HG03575 (cell line): ENCODE data around the gene STXBP4.

Experiments used
- ATAC-seq: cut with Tn5 transposase; IDR thresholded peaks from one replicate; pipeline ENCODE4 v1.9.1; 2021; ENCODE audit not compliant: unreplicated experiment, insufficient number of reproducible peaks, low FRiP score; ENCODE audit errors: extremely low read depth

The STXBP4 gene

DNA sequence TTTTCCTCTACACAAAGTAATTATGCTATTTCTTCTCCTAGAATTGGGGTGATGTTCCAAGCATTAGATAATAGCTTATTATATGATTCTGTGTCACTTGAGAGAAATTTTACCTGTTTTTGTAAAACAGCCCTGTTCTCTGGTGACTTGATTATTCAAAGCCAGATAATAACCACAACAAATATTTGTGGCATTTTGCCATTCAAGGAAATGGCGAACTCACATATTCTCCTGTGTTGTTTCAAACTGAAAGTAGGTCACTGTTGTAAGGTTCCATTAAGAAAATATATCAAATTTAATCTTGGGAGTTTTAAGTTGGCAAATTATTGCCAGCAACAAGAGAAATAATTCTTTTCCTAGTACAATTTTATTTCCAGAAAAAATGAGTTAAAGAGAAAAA is 124.8 kb downstream of the STXBP4 start:
- ATAC-seq = no peak

DNA sequence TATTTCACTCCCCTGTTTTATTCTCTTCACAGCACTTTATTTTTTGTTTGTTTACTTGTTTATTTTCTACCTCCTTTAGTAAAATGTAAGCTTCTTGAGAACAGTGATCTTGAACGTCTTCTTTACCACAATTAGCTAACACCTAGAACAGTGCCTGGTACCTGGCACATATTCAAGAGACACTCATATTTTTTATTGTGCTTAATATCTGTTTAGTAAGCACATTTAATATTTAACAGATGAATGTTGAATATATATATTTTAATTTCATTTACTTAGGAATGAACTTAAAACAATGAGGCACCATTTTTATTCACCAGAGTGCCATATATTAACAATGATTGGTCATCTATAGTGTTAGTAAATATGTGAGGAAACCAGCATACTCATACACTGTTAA is 130.2 kb downstream of the STXBP4 start:
- ATAC-seq = no peak

DNA sequence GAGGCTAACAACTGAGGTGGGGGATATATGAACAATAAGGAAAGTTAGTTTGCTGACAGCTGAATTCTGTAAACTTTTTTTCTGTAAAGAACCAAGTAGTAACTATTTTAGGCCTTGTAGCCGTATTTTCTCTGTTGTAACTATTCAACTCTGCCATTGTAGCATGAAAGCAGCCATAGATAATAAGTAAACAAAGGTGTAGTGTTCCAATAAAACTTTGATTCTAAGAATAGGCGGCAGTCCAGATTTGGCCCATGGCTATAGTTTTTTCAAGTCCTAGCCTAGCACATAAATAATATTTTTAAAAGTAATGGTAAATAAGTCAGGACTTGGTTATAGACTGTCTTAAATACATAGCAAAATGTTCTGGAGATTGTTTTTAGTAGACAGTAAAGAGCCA is 142.0 kb downstream of the STXBP4 start:
- no peak for ATAC-seq

DNA sequence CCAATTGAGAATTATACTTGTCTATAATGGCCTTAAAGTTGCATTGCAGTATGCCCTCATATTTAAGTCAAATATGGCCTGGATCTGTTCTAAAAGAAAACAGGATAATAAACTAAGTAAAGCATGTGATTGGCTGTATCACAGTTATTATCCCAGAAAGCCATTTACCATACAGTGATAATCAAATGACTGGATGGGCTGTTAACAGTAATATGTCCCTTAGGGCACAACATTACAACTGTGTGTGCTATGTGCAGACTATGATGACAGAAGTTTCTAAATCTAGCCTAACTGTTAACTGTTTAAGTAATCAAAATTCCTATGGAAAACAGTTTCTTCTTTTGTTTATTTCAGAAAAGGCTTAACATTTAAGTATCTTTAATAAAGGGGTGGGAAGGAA is 145.7 kb downstream of the STXBP4 start:
- no peak for ATAC-seq

DNA sequence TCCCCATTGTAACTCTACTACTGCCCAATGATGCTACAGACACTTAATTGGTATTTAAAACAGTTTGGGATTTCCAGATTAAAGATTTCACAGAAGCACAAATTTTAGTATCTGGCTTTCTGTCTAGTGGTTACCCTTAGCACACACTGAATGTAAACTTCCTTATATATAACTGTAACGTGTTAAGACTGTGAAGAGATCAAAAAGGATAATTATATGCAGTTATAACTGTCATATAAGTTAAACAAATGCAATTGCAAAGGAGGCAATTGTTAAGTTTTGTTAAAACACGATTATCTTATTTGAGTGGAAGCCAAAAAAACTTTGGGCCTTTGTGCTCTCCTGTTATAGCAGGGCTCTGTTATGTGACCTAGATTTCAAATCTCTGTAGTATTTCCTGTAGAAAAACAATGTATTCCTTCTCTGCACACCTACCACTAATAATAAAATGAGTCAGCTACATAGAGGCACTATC is 147.9 kb downstream of the STXBP4 start:
- no peak for ATAC-seq

DNA sequence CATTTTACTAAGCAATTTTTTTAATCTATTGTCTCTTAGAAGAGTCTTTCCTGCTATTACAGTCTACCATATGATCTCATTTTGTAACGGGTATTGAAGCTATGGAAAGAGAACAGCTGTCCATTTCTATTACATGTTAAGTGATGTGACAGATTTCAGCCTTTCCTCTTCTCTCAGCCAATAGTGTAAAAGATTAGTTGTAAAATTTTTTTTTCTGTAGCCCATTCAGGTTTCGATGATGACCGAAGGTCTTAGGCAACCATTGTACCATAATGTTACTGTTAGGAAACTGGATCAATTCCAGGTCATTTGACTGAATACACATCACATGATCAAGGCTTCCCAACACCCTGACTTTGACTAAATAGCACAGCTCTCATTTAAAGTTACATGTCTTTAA is 148.6 kb downstream of the STXBP4 start:
- no peak for ATAC-seq

DNA sequence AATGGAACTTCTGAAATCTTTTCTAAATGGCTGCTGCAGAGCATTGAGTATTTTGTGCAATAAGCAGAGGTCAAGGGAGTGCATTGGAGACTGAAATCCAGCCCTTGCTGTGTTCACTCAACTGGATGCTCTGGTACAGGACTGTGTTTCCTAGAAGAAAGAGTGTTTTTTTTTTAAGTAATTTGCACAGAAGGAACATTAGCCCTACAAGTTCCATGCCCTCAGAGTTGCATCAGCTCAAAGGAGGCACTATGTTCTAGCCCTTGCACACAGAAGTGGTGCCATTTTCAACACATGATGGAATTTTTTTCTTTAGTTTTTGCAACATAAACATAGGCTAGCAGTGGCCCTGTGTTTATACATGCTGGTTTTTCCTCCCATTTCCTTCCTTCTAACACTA is 152.1 kb downstream of the STXBP4 start:
- no peak for ATAC-seq

DNA sequence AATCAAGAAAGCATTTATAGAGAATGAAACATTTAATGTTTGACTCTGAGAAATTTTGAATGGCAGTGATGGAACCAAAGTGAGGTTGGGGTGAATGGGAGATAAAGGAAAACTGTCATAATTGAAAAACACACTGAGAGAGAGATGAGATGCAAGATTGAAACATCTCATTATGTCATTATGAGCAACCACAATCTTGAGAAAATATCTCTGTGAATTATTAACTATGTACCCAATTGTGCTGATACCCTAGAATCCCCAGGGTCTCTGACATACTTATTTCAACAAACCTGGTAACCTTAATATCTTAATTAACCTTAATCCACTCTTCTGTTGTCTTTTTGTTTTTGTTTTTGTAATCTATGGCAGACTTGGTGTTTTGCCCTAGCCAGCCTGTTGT is 152.7 kb downstream of the STXBP4 start:
- no peak for ATAC-seq

DNA sequence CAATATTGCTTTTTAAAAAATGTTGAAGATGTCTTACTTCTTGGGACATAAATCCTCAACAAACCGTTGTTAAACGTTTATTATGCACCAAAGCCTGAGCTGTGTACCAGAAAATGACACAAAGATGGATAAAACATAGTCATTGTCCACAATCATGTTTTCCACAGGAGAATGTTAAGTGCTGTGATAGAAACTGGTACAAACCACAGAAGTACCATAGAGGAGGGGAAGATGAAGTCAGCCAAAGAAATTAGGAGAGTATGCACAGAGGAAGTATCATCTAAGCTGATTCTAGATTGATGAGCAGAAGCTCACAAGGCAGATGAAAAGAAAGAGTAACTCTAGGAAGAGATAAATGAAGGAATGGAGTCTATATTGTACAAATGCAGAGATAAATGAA is 153.5 kb downstream of the STXBP4 start:
- no peak for ATAC-seq

DNA sequence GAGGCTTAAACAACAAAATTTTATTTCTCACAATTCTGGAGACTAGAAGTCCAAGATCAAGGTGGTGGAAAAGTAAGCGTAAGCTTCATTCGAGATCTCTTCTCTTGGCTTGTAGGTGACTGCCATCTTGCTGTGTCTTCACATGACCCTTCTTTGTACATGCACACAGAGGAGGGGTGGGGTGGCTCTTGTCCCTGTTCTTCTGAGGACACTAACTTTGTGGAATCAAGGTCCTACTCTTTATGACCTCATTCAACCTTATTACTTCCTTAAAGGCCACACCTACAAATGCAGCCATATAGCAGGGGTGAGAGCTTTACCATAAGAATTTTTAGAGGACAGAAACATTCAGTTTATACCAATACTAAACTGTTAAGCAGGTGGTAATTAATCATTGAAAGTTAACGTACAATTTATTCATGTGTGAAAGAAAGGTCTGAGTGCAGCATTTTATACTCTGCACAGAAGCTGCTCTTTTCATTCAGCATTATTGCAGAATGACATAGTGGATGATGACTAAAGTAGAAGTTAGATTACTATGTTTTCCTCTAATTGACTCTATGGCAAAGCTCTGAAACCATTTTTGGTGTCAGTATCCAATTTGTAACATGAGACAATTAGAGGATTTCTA is 156.3 kb downstream of the STXBP4 start:
- no peak for ATAC-seq

DNA sequence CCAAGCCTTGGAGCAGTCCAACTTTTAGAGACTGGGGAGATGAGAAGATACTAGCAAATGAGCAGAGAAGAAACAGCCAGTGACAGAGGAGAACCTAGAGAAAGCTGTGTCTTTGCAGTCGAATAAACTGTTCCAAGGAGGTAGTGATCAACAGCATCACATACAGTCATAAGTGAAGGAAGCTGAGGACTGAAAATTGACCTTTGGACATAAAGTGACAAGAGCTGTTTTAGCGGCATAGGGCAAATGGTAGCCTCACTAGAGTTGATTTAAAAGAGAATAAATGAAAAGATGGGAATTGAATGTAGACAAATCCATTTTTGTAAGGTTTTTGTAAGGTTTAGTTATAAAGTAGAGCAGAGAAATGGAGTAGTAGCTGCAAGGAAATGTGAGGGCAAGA is 165.0 kb downstream of the STXBP4 start:
- ATAC-seq = no peak

DNA sequence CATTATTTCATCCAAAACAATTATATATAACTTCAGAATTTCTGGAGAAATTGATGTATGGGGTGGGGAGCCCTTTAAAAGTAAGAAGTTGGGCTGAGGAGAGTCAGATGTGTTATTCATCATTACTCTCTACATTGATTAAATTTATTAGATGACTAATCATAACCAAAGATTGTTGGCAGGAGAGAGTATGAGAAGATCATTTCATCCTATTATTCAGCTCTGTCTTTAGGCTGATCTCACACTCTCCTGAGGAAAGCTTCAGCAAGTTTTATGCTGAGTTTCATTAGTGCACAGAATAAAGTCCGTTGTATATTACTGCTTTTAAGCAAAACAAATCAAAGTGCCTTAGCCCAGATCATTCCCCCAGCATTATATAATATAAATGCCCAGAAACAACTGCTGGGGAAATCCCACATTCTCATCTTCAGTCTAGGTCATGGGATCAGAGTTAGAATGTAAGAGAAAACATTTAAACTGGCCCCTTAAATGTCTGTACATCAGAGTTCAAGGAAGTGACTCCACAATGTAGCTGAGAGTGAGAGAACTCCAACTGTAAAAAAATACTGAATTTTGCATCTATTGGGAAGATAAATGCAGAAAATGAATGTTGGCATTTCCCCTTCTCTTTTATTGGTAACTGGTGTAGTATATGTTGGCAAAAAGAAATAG is 166.1 kb downstream of the STXBP4 start:
- no peak for ATAC-seq

DNA sequence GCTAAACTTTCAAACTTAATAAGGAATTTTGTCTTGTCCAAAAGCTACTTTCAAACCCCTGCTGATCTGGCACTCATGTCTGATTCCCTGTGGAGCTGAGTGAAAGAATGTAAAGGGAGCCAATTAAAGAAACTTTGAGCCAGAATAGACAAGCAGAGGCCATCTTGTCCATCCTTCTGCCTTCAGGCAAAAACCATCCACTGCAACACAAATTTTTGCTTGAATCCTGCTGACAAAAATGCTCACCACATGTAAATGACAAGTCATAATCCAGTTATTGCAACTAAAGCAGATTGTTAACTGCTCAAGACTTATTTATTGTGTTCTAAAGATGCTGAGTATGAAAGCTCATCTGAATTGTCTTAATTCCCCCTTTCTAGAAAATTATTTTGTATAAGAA is 172.2 kb downstream of the STXBP4 start:
- no peak for ATAC-seq

DNA sequence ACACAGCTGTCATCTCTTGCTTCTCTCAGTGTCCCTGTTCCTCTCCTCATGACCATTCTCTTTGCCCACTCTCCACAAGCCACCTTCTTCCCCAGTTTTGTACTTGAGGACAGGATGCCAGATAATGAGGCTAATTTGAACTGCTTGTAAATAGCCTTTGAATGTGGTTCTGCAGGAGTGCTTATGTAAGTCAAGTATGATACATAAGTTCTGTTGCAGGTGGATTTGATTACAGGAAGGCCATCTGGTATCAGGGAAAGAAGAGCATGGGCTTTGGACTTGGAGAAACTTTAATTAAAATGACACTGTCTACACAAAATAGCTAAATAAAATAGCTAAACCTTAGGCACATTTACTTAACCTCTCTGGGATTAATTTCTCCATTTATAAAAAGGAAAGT is 176.0 kb downstream of the STXBP4 start:
- ATAC-seq = no peak

DNA sequence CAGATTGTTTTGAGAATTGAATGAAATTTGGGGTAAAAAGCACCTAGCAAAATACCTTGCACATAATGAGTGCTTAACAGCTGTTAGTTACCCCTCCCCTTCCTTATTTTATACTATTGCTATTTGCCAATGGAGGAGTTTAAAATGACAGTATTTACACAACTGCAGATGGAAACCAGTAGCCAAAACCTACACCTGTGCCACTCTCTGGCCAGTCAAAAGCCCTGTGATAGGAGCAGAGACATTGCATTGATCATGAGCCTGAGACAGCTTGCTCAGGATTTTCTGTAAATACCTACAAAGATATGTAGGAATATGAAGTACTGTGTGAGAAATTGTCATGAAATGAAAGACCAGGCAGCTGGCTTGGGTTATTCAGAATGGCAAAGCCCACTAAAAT is 180.9 kb downstream of the STXBP4 start:
- ATAC-seq = no peak

DNA sequence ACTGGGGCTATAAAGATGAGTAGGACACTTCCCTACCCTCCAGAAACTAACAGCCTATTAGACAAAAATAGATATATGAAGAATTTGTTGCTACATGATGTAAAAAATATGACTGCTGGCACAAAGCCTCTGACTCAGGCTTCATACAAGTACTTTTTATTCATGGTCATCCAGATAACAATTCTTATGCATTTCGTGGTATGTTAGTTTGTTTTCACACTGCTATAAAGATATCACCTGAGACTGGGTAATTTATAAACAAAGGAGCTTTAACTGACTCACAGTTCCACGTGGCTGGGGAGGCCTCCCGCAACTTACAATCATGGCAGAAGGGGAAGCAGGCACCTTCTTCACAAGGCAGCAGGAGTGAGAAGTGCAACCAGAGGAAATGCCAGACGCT is 183.7 kb downstream of the STXBP4 start:
- ATAC-seq = no peak

DNA sequence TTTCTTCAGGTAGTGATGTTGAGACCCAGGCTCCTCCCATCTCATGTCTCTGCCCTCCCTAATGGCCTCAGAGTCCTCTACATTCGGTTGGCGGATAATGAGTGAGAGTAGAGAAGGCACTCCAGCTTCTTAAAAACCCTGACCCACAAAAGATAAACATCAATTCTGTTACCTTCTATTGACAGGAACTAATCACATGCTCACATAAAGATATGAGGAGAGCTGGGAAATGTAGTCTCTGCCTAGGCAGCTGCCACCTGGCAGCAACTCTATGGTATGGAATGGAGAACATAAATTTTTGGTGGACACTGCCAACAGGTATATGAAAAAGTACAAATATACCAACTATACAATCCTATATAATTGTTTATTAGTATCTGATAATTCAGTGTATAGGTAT is 185.5 kb downstream of the STXBP4 start:
- no peak for ATAC-seq

DNA sequence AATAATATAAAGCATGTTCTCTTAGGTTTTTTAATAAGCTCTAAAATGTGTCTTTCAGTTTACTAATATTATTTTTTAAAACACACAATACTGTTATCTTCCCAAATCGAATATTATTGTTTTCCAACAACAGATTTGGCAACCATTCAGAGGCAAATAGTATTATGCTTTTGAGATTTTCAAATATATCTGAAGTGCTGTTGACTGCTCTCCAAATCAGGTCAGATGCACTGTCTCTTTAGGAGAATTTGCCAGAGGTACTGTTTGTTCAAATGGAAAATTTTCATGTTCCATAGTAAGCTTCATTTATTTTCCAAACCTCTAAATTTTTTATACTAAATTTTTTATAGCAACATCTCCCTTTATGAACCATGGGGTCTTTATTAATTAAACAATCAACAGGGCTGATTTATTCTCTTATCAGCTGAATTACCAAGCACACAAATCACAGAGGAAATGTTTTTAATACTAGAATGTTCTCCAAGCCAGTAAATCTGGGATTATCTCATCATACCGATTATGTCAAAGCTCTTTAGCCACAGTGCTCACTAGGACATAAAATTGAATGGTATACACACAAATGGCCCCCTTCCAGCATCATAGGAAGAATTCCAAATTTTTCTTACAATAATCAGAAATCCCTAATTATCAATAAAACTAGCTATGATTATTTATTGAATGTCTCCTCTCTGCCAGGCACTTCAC is 187.4 kb downstream of the STXBP4 start:
- no peak for ATAC-seq

DNA sequence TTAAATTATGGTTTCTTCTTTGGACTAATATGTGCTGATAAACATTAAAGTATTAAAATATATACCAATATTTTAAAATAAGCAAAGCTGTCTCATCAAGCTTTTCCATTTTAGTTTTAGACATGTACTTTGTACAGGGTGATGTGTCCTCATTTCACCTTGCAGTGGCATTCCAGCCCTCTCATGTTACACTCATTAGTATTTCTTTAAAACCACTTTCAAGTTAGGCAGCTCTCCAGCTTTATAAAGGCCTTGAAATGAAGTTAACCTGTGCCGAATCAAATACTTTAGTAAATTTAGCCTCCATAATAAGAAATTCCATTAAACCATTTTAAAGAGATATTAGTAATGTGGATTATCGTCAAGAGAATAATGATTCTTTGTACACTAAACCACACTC is 188.6 kb downstream of the STXBP4 start:
- no peak for ATAC-seq

DNA sequence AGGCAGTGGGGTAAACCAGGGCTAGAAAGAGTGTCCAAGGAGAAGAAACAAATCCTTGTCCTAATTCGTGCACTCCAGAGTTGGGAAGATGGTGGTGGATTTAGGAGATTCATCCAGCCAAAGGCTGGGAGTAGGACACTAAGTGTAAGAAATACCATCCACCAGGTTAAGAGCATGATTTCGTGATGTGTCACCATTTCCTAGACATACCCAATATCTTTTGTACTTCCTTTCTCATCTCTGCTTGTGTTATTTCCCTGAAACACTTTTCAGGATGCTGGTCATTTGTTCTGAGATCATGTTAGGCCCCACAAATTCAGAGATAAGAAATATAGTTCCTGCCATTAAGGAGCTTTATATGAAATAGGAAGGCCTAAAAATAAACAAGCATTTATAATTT is 189.9 kb downstream of the STXBP4 start:
- no peak for ATAC-seq
